ENCODE measurements around the gene IL1RAPL2.
A peak's percentile ranks its signal among the peaks of the same experiment; 100 is the strongest.

IL1RAPL2 gene

GRCh38 chrX:104745152-104745551, 179.2 kb downstream of the IL1RAPL2 start:
- H3K36me3 ChIP-seq (ENCODE audit: control insufficient read depth, low read depth, low read length), result no peaks in the 10 kb centered on the region
- no peak overlapping the region for H3K27ac ChIP-seq (ENCODE audit: low read length)
- no peaks in the 10 kb centered on the region for H3K9me3 ChIP-seq (ENCODE audit: control insufficient read depth, low read depth, low read length)
- peaks cover 22% of the 10 kb centered on the region for H3K4me1 ChIP-seq (ENCODE audit: control insufficient read depth, low read depth, low read length)
- H3K9ac ChIP-seq (ENCODE audit: low read length), result no peak overlapping the region
- no peak overlapping the region for H3K4me3 ChIP-seq (ENCODE audit: low read length)
- H3K27me3 ChIP-seq (ENCODE audit: control insufficient read depth, insufficient read depth, low read length), result no peaks in the 10 kb centered on the region

GRCh38 chrX:104749951-104750610, 184.1 kb downstream of the IL1RAPL2 start:
- H3K9ac ChIP-seq (ENCODE audit: low read length), result no peak overlapping the region
- H3K27me3 ChIP-seq (ENCODE audit: control insufficient read depth, insufficient read depth, low read length), result no peaks in the 10 kb centered on the region
- no peak overlapping the region for H3K27ac ChIP-seq (ENCODE audit: low read length)
- H3K4me3 ChIP-seq (ENCODE audit: low read length), result no peak overlapping the region
- no peaks in the 10 kb centered on the region for H3K9me3 ChIP-seq (ENCODE audit: control insufficient read depth, low read depth, low read length)
- peaks cover 10% of the 10 kb centered on the region for H3K4me1 ChIP-seq (ENCODE audit: control insufficient read depth, low read depth, low read length)
- no peaks in the 10 kb centered on the region for H3K36me3 ChIP-seq (ENCODE audit: control insufficient read depth, low read depth, low read length)

GRCh38 chrX:104762641-104763040, 196.6 kb downstream of the IL1RAPL2 start:
- no peak overlapping the region for H3K4me3 ChIP-seq (ENCODE audit: low read length)
- no peak overlapping the region for H3K27ac ChIP-seq (ENCODE audit: low read length)
- H3K9ac ChIP-seq (ENCODE audit: low read length), result no peak overlapping the region
- H3K4me1 ChIP-seq (ENCODE audit: control insufficient read depth, low read depth, low read length), result no peaks in the 10 kb centered on the region
- H3K36me3 ChIP-seq (ENCODE audit: control insufficient read depth, low read depth, low read length), result no peaks in the 10 kb centered on the region
- no peaks in the 10 kb centered on the region for H3K27me3 ChIP-seq (ENCODE audit: control insufficient read depth, insufficient read depth, low read length)
- H3K9me3 ChIP-seq (ENCODE audit: control insufficient read depth, low read depth, low read length), result peaks cover 25% of the 10 kb centered on the region

DNA sequence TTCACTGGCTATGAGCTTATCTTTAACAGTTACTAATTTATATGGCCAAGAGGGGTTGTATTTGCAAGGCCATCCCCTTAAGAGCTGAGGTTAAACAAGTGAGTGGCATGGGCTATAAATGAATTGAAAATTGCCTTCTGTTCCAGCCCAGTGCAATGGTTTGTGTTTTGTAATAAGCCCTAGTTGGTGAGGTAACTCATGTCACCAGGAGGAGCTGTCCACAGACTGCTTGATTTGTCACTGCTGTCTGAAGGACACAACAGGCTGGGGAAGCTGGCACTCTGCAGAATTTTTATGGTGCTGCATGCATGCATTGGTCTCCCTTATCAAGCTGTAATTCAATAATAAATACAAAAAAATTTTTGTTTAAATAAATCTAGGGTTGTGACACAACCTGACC, 223.8 kb downstream of the IL1RAPL2 start:
- no peaks in the 10 kb centered on the region for H3K27me3 ChIP-seq (ENCODE audit: control insufficient read depth, insufficient read depth, low read length)
- H3K9me3 ChIP-seq (ENCODE audit: control insufficient read depth, low read depth, low read length), result no peaks in the 10 kb centered on the region
- H3K4me3 ChIP-seq (ENCODE audit: low read length), result no peak overlapping the region
- H3K4me1 ChIP-seq (ENCODE audit: control insufficient read depth, low read depth, low read length), result peaks cover 5% of the 10 kb centered on the region
- H3K27ac ChIP-seq (ENCODE audit: low read length), result no peak overlapping the region
- H3K36me3 ChIP-seq (ENCODE audit: control insufficient read depth, low read depth, low read length), result no peaks in the 10 kb centered on the region
- no peak overlapping the region for H3K9ac ChIP-seq (ENCODE audit: low read length)

- no peak overlapping the region for H3K9ac ChIP-seq (ENCODE audit: low read length)
- H3K36me3 ChIP-seq (ENCODE audit: control insufficient read depth, low read depth, low read length), result no peaks in the 10 kb centered on the region
- peak overlapping the region; percentile 13 for H3K4me3 ChIP-seq (ENCODE audit: low read length)
- H3K9me3 ChIP-seq (ENCODE audit: control insufficient read depth, low read depth, low read length), result no peaks in the 10 kb centered on the region
- no peaks in the 10 kb centered on the region for H3K27me3 ChIP-seq (ENCODE audit: control insufficient read depth, insufficient read depth, low read length)
- H3K4me1 ChIP-seq (ENCODE audit: control insufficient read depth, low read depth, low read length), result peaks cover 20% of the 10 kb centered on the region
- H3K27ac ChIP-seq (ENCODE audit: low read length), result no peak overlapping the region
Measured at GRCh38 chrX:104795804-104796203, 229.8 kb downstream of the IL1RAPL2 start.

- no peak overlapping the region for H3K27ac ChIP-seq (ENCODE audit: low read length)
- H3K27me3 ChIP-seq (ENCODE audit: control insufficient read depth, insufficient read depth, low read length), result no peaks in the 10 kb centered on the region
- H3K36me3 ChIP-seq (ENCODE audit: control insufficient read depth, low read depth, low read length), result no peaks in the 10 kb centered on the region
- H3K9ac ChIP-seq (ENCODE audit: low read length), result no peak overlapping the region
- H3K9me3 ChIP-seq (ENCODE audit: control insufficient read depth, low read depth, low read length), result no peaks in the 10 kb centered on the region
- no peak overlapping the region for H3K4me3 ChIP-seq (ENCODE audit: low read length)
- no peaks in the 10 kb centered on the region for H3K4me1 ChIP-seq (ENCODE audit: control insufficient read depth, low read depth, low read length)
Measured at GRCh38 chrX:104803219-104803618, 237.2 kb downstream of the IL1RAPL2 start.

DNA sequence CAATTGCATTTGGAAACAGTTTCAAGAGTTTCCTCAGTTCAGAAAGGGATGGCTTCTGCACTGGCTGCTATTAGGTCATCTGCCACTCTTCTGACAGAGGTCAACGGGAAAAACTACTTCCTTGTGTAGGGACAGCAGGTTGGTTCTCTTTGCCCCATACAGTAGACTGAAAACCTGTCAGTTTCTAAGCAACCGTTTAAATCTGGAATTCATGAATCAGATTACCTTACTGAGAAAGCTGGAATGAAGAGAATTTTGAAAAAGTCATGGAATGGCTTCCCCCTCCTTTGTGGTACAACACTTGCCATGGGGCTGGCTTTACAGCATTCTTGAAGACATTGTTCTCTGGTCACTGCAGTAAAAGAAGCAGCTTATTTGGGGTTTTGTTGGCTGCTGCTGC, 240.3 kb downstream of the IL1RAPL2 start:
- Histone ChIP-seq H3K9me3 (ENCODE audit: control insufficient read depth, low read depth, low read length) (no peaks in the 10 kb centered on the region), H3K36me3 (ENCODE audit: control insufficient read depth, low read depth, low read length) (no peaks in the 10 kb centered on the region), H3K27me3 (ENCODE audit: control insufficient read depth, insufficient read depth, low read length) (no peaks in the 10 kb centered on the region), H3K4me1 (ENCODE audit: control insufficient read depth, low read depth, low read length) (peaks cover under 1% of the 10 kb centered on the region), H3K27ac (ENCODE audit: low read length) (no peak overlapping the region), H3K9ac (ENCODE audit: low read length) (no peak overlapping the region), H3K4me3 (ENCODE audit: low read length) (no peak overlapping the region)

GRCh38 chrX:104833401-104833800, 267.4 kb downstream of the IL1RAPL2 start:
- Histone ChIP-seq H3K27ac (ENCODE audit: low read length) (no peak overlapping the region), H3K36me3 (ENCODE audit: control insufficient read depth, low read depth, low read length) (no peaks in the 10 kb centered on the region), H3K4me1 (ENCODE audit: control insufficient read depth, low read depth, low read length) (no peaks in the 10 kb centered on the region), H3K9ac (ENCODE audit: low read length) (no peak overlapping the region), H3K4me3 (ENCODE audit: low read length) (no peak overlapping the region), H3K9me3 (ENCODE audit: control insufficient read depth, low read depth, low read length) (no peaks in the 10 kb centered on the region), H3K27me3 (ENCODE audit: control insufficient read depth, insufficient read depth, low read length) (no peaks in the 10 kb centered on the region)

GRCh38 chrX:104842646-104843045, 276.6 kb downstream of the IL1RAPL2 start:
- no peak overlapping the region for H3K27ac ChIP-seq (ENCODE audit: low read length)
- no peaks in the 10 kb centered on the region for H3K4me1 ChIP-seq (ENCODE audit: control insufficient read depth, low read depth, low read length)
- H3K27me3 ChIP-seq (ENCODE audit: control insufficient read depth, insufficient read depth, low read length), result no peaks in the 10 kb centered on the region
- no peaks in the 10 kb centered on the region for H3K9me3 ChIP-seq (ENCODE audit: control insufficient read depth, low read depth, low read length)
- H3K36me3 ChIP-seq (ENCODE audit: control insufficient read depth, low read depth, low read length), result no peaks in the 10 kb centered on the region
- H3K4me3 ChIP-seq (ENCODE audit: low read length), result no peak overlapping the region
- H3K9ac ChIP-seq (ENCODE audit: low read length), result no peak overlapping the region

DNA sequence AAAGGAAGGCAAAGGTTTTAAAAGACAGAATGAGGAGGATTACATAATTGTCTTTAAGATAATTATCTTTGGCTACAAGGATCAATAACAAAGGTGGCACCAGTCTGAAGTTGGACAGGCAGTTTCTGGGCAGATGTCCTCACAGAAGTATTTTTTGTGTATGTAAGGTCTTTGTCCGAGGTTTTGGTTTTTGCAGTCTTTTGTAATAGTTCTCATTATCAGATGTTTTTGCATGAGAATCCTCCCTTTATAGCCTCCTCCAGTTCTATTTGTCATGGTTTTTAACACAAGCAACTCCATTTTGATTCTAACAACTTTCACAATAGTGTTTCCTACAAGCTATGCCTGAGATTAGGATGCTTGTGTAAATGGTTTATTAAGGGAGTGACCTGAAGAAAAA, 286.2 kb downstream of the IL1RAPL2 start:
- H3K9me3 ChIP-seq (ENCODE audit: control insufficient read depth, low read depth, low read length), result no peaks in the 10 kb centered on the region
- H3K36me3 ChIP-seq (ENCODE audit: control insufficient read depth, low read depth, low read length), result no peaks in the 10 kb centered on the region
- no peak overlapping the region for H3K4me3 ChIP-seq (ENCODE audit: low read length)
- no peaks in the 10 kb centered on the region for H3K27me3 ChIP-seq (ENCODE audit: control insufficient read depth, insufficient read depth, low read length)
- no peak overlapping the region for H3K27ac ChIP-seq (ENCODE audit: low read length)
- H3K9ac ChIP-seq (ENCODE audit: low read length), result no peak overlapping the region
- peaks cover 20% of the 10 kb centered on the region for H3K4me1 ChIP-seq (ENCODE audit: control insufficient read depth, low read depth, low read length)

GRCh38 chrX:104854188-104854587, 288.2 kb downstream of the IL1RAPL2 start:
- no peaks in the 10 kb centered on the region for H3K27me3 ChIP-seq (ENCODE audit: control insufficient read depth, insufficient read depth, low read length)
- H3K4me3 ChIP-seq (ENCODE audit: low read length), result no peak overlapping the region
- H3K4me1 ChIP-seq (ENCODE audit: control insufficient read depth, low read depth, low read length), result peaks cover 20% of the 10 kb centered on the region
- no peak overlapping the region for H3K27ac ChIP-seq (ENCODE audit: low read length)
- H3K9ac ChIP-seq (ENCODE audit: low read length), result no peak overlapping the region
- H3K36me3 ChIP-seq (ENCODE audit: control insufficient read depth, low read depth, low read length), result no peaks in the 10 kb centered on the region
- H3K9me3 ChIP-seq (ENCODE audit: control insufficient read depth, low read depth, low read length), result no peaks in the 10 kb centered on the region

DNA sequence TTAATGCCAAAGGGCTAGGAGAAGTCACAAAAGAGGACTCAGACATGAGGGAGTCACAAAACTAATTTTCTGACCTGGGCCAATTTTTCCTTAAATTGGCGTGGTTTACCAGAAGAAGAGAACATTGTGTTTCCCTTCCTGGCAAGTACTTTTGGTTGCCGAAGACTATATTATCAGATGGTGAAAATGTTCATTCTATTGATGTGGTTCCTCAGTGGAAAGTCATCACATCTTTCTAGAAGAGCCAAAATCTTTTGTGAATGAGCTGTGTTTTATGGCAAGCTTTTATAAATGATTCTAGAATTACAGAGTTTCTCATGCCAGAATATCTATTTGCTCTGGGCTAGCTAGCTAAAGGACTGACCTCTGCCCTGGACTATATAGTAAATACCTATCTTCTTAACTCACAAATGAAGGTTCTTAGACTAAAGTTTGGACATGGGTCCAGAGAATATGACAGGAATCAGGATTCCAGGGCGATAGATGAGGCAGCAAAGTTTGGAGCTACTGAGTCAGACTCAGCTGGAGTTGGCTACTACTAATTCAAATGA, 288.9 kb downstream of the IL1RAPL2 start:
- H3K27me3 ChIP-seq (ENCODE audit: control insufficient read depth, insufficient read depth, low read length), result no peaks in the 10 kb centered on the region
- H3K4me1 ChIP-seq (ENCODE audit: control insufficient read depth, low read depth, low read length), result peaks cover 20% of the 10 kb centered on the region
- H3K36me3 ChIP-seq (ENCODE audit: control insufficient read depth, low read depth, low read length), result no peaks in the 10 kb centered on the region
- no peaks in the 10 kb centered on the region for H3K9me3 ChIP-seq (ENCODE audit: control insufficient read depth, low read depth, low read length)
- H3K27ac ChIP-seq (ENCODE audit: low read length), result no peak overlapping the region
- no peak overlapping the region for H3K9ac ChIP-seq (ENCODE audit: low read length)
- H3K4me3 ChIP-seq (ENCODE audit: low read length), result no peak overlapping the region
